HG03520 (cell line): Measurements from ENCODE around the gene FBXO38.
"Not testable (repeated sequence)": the region's sequence is repeated elsewhere in the genome, so short reads cannot be mapped to it uniquely, and the experiment has no call there.

ENCODE experiments used
- ATAC-seq: cut with Tn5 transposase; IDR thresholded peaks from one replicate; pipeline ENCODE4 v1.9.1; 2021; ENCODE audit warnings: mild to moderate bottlenecking, moderate library complexity; ENCODE audit not compliant: unreplicated experiment

Gene FBXO38

GRCh38 chr5:148468746-148469145 is 85.0 kb downstream of the FBXO38 start:
- ATAC-seq = not testable (repeated sequence)

GRCh38 chr5:148469501-148469935 is 85.8 kb downstream of the FBXO38 start:
- ATAC-seq = no peak

- ATAC-seq = no peak
These were observed 87.6 kb downstream of the FBXO38 start for GRCh38 chr5:148471379-148471778.

- no peak for ATAC-seq
These were observed 90.3 kb downstream of the FBXO38 start for GRCh38 chr5:148474025-148474511.

GRCh38 chr5:148476302-148476701 is 92.5 kb downstream of the FBXO38 start:
- no peak for ATAC-seq

GRCh38 chr5:148477429-148477828 is 93.7 kb downstream of the FBXO38 start:
- no peak for ATAC-seq

GRCh38 chr5:148482196-148482595 is 98.4 kb downstream of the FBXO38 start:
- no peak for ATAC-seq

GRCh38 chr5:148482697-148483462 is 99.1 kb downstream of the FBXO38 start:
- peak; percentile 86 for ATAC-seq

GRCh38 chr5:148483750-148484149 is 100.0 kb downstream of the FBXO38 start:
- ATAC-seq = no peak

- no peak for ATAC-seq
These were observed 100.9 kb downstream of the FBXO38 start for GRCh38 chr5:148484651-148485050.

- no peak for ATAC-seq
These were observed 102.7 kb downstream of the FBXO38 start for GRCh38 chr5:148486456-148486855.

- ATAC-seq = no peak
These were observed 105.0 kb downstream of the FBXO38 start for GRCh38 chr5:148488757-148489156.

- ATAC-seq = no peak
These were observed 107.4 kb downstream of the FBXO38 start for GRCh38 chr5:148491015-148491792.

- ATAC-seq = no peak
These were observed 108.0 kb downstream of the FBXO38 start for GRCh38 chr5:148491793-148492184.

GRCh38 chr5:148492351-148492750 is 108.6 kb downstream of the FBXO38 start:
- ATAC-seq = no peak
